Activated naive CD4-positive, alpha-beta T cell (primary cell): ENCODE measurements around the gene MDN1.

ENCODE experiments used
- DNase-seq, 4 experiments: peaks; one replicate each; lab custom pipeline; 2025; lab: John Stamatoyannopoulos, UW

The MDN1 gene

DNA sequence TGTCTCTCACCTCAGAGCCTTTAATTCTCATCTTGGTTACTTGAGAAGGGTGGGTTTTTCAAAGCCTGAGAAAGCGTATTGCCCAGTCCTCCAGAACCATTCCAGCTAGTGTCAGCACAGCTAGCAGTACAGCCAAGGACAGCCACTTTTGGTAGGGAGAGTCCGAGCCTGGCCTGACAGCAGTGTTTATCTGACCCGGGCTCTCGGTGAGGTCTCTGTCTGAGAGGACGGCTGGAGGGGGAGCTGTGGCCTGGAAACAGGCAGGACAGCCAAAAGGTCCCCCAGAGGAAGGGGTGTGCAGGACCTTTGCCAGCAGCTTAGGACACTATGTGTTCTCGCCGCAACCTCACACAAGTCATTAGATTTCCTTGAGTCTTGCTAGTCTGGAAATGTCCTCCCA is 219.9 kb downstream of the MDN1 start:
- DNase-seq, result no peak

DNA sequence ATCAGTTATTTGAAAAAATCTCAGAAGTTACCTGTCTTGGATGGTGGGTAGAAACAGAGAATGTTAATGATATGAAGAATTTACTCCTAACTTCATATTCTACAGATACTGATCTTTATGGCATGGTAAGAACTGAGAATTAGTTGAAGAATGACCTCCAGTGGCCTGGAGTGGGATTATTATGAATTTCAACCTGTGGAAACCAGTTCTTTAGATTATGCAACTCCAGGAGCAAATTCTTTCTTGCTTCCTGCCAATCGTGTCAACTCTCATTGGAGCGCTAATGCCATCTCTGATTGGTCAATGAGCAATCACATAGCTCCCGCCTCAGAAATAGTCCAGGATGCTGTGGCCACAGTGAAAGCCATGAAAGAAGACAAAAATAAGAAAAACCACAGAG is 221.6 kb downstream of the MDN1 start:
- no peak for DNase-seq

DNA sequence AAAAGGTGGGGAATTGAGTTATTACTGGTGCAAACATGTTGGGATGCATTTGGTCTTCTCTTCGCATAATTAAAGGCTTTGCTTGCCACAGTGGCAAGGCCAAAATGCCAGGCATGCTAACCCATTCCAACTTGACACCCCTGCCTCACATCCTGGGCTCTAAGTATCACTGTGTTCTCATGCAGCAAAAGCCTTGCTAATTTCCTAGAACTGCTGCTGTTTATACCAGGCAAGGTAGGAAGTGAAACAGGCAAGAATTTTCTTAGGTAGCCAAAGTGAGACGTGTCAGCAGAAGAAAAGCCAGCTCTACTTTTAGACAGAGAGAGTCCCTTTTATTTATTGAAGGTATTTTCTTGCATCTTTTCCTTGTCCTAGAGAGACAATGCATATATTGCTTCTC is 222.2 kb downstream of the MDN1 start:
- no peak for DNase-seq

- no peak for DNase-seq
Measured at GRCh38 chr6:89596484-89596883, 223.1 kb downstream of the MDN1 start.

DNA sequence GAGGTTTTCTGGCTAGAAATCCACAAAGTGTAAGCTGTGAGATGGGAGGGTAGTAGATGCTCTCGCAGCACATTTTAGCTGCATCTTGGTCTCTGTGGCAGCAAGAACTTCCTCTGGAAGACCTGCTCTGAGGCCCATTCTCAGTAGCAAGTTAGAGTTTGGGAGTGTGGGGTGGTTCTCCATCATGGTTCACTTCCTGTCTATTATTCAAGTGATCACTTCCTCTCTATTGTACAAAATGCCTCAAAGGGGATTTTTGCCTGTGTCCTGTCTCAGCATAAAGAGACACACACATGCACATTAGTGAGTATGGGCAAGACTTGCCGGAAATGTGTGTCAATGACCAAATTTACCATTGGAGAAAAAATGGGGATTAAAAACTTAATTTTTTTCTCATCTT is 223.5 kb downstream of the MDN1 start:
- no peak for DNase-seq
